Erythroblast (primary cell): Measurements from ENCODE around the gene DPH3.

Experiments
- DNase-seq, 2 experiments: peaks; one replicate each; lab custom pipeline; 2025; lab: John Stamatoyannopoulos, UW
- GATA1 ChIP-seq: IDR thresholded peaks from 2 replicates; pipeline ENCODE4 v1.6.1; 2011; ENCODE audit warnings: low read depth, mild to moderate bottlenecking, control low read depth, low read length, moderate library complexity
- POLR2A ChIP-seq: IDR thresholded peaks from 2 replicates; pipeline ENCODE4 v1.6.1; 2011; ENCODE audit warnings: mild to moderate bottlenecking, low read length

DPH3 gene

DNA sequence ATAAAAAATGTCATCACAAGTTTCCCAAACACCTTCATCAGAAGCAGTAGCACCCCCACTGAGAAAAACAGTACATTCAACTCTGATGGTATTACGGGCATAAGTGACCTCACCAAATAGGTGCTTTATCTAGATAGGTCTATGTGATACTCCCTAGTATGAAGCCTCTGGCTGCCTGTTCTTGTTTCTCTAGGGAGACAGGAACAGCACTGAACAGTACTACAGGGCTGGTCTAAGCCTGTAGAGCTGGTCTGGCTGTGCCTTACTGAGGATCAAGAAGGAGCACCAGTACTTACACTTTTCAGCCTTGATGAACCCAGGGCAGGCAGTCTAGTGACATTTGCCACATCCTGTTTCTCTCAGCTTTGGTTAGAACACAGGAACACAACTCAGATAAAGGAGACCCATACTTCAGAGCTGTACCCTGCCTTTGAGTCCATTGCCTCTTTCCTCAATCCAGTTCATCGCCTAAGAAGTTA lies 36.2 kb upstream of the DPH3 start:
- DNase-seq = no peak
- no peak for TF ChIP-seq POLR2A
- no peak for TF ChIP-seq GATA1

- no peak for TF ChIP-seq POLR2A
- no peak for TF ChIP-seq GATA1
Measured at GRCh38 chr3:16300307-16300706, 35.6 kb upstream of the DPH3 start.

GRCh38 chr3:16299746-16300145 lies 35.0 kb upstream of the DPH3 start:
- TF ChIP-seq POLR2A (no peak), GATA1 (no peak)
- DNase-seq = no peak

More at GRCh38 chr3:16300307-16300706, 35.6 kb upstream of the DPH3 start:
- peak; percentile 12 to 47 for DNase-seq

- TF ChIP-seq GATA1 = no peak
- no peak for DNase-seq
Measured at GRCh38 chr3:16298891-16299290, 34.1 kb upstream of the DPH3 start.

GRCh38 chr3:16297997-16298885 lies 33.5 kb upstream of the DPH3 start:
- no peak for DNase-seq
- TF ChIP-seq GATA1 = no peak
- no peak for TF ChIP-seq POLR2A

DNA sequence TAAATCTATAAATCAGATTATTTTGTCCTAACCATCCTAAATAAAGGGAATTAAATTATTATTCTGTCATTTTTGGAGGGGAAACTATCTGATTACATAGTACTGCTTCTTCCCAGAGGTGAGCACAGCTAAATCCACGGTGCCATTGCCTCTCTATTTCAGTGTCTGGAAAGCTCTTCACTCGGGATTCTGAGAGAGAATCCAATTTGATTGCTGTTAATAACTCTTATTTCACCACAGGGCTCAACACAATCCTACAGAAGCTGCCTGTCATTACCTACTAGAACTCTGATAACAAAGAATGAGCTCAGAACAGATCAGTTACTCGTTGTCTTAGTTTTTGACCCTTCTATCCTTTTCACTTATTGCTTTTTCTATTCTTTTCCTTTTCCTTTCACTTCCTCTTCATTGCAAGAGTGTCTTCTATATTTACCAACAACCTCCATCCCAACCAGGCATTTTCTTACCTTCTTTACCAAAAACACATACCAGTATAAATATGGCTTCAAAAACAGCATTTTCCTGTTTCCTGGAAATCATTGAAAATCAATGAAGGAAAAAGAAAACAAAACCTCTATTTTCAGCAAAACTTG lies 30.7 kb upstream of the DPH3 start:
- no peak for TF ChIP-seq POLR2A
- no peak for TF ChIP-seq GATA1
- no peak for DNase-seq

DNA sequence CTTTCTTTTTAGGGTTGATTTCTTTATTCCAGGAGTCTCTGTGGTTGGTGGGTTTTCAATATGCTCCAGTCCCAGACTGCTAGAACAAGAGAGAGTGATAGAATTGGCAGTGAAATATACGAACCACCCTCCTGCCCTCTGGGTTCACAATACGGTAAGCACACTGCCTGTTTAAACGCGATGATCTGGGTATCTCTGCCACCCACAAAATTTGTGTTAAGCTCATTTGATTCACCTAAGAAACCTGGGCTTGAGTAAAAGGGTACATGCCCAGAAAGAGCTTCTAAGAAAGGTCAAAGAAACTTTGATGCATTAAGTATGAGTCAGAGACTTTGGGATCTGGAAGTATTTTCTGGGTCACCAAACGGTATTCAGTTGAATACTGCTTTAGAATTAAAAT lies 30.1 kb upstream of the DPH3 start:
- no peak for DNase-seq
- no peak for TF ChIP-seq POLR2A
- no peak for TF ChIP-seq GATA1

DNA sequence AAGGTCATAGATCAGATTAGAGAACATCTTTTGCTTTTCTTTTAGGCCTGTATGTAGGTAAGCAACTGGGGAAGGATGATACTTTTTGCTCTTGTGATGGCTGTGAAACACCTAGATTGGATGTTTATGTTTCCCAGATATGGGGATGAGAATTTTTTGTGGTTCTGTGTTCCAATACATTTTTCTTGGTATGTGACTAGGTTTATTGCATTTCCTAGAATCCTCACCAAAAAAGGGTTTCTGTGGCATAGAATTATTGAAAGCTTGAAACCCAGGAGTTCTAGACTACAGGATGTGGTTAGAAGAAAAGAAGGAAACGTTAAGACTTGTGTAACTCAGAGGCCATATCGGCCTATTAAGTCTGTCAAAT lies 26.1 kb upstream of the DPH3 start:
- TF ChIP-seq GATA1 = no peak
- no peak for TF ChIP-seq POLR2A
- no peak for DNase-seq

GRCh38 chr3:16290007-16290826 lies 25.5 kb upstream of the DPH3 start:
- TF ChIP-seq GATA1 = no peak
- no peak for TF ChIP-seq POLR2A
- DNase-seq = peak; percentile 56 to 75

DNA sequence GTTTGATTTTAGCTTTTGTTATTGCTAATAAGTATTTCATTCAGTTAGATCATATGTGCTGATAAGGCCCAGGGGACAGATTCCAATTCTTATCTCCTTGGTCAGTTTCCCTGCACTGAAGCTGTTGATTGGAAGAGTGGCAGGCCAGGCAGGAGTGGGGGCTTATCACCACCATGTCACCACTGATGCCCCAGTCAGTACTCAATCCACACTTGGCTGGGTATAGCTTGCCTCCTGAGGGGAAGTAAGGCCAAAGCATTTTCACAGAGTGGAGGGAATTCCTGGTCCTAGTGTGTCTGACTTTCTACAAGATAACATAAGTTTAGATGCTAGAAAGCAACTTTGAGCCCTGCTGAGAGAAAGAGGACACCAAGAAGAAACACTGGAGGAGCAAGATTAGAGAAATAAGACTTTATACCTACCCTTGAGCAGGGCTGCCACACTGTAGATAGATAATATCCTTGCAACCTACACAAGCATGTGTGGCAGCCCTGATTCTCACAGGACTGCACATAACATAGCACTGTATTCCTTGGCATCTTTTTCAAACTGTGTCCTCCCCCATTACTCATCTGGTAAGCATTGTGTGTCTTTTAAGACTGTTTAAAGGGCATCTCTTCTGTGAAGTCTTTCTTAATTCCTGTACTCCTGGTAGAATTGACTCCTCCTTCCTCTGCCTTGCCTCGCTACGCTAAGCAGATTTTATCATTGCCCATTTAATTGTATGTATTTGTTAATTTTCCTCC lies 24.6 kb upstream of the DPH3 start:
- TF ChIP-seq GATA1 (no peak), POLR2A (no peak)
- peak; percentile 36 to 69 for DNase-seq

- peak in 1 of 2 experiments; percentile 25 for DNase-seq
- TF ChIP-seq GATA1 (no peak), POLR2A (no peak)
Measured at GRCh38 chr3:16288664-16289063, 23.9 kb upstream of the DPH3 start.

- TF ChIP-seq GATA1 = no peak
- TF ChIP-seq POLR2A = no peak
- peak; percentile 36 to 61 for DNase-seq
Measured at GRCh38 chr3:16286751-16287543, 22.2 kb upstream of the DPH3 start.
